CD4-positive, CD25-positive, alpha-beta regulatory T cell (primary cell): ENCODE data around the gene FUOM. TPM values are rescaled to one million over a fixed set of nuclear protein-coding genes. Genes with fewer than 3 reads are reported as not detected.

Experiments used
- ATAC-seq, 2 donors: fragments of 150-1000 bp; cut with Tn5 transposase; one replicate each; pipeline ENCODE4 v1.10.0; 2021; ENCODE audit warnings: low read depth in 2 of 2, moderate number of reproducible peaks in 2 of 2, moderate library complexity in 1 of 2
- DNase-seq, 3 donors: peaks; one replicate each; pipeline versions ENCODE4 v3.0.0 to v3.0.0-alpha.2; 2012 to 2022; ENCODE audit warnings: mixed read lengths in 1 of 3
- H3K27ac ChIP-seq: one replicate; pipeline ENCODE4 v1.7.0; 2013; ENCODE audit warnings: mild to moderate bottlenecking, low read length; ENCODE audit not compliant: insufficient read depth, poor library complexity, severe bottlenecking
- H3K27me3 ChIP-seq: one replicate; pipeline ENCODE4 v1.7.0; 2013; ENCODE audit warnings: low read length; ENCODE audit not compliant: control insufficient read depth, insufficient read depth
- H3K36me3 ChIP-seq: one replicate; pipeline ENCODE4 v1.7.0; 2013; ENCODE audit warnings: mild to moderate bottlenecking, low read length, moderate library complexity; ENCODE audit not compliant: control insufficient read depth, insufficient read depth
- H3K4me1 ChIP-seq: 2 replicates; pipeline ENCODE4 v1.7.0; 2013; ENCODE audit warnings: mild to moderate bottlenecking, low read length; ENCODE audit not compliant: insufficient read depth, control insufficient read depth, poor library complexity, severe bottlenecking
- H3K4me3 ChIP-seq: one replicate; pipeline ENCODE4 v1.7.0; 2013; ENCODE audit warnings: low read depth, mild to moderate bottlenecking, low read length, moderate library complexity
- H3K9me3 ChIP-seq, 2 experiments: 1 replicate in 1 of 2; 2 replicates in 1 of 2; pipeline ENCODE4 v1.7.0; 2013; ENCODE audit warnings: low read length in 2 of 2, mild to moderate bottlenecking in 1 of 2, moderate library complexity in 1 of 2; ENCODE audit not compliant: control insufficient read depth in 2 of 2
- H3K27ac Mint-ChIP-seq, 3 donors: one replicate each; pipeline ENCODE4 v1.8.0; 2020 to 2022; ENCODE audit warnings: mild to moderate bottlenecking in 3 of 3, mixed read lengths in 3 of 3, moderate library complexity in 2 of 3
- H3K27me3 Mint-ChIP-seq: one replicate; pipeline ENCODE4 v1.8.0; 2022; ENCODE audit warnings: mild to moderate bottlenecking, mixed read lengths
- H3K36me3 Mint-ChIP-seq: one replicate; pipeline ENCODE4 v1.8.0; 2020; ENCODE audit warnings: mixed read lengths
- H3K4me1 Mint-ChIP-seq, 4 donors: one replicate each; pipeline ENCODE4 v1.8.0; 2020 to 2022; ENCODE audit warnings: mixed read lengths in 4 of 4, mild to moderate bottlenecking in 1 of 4
- H3K4me3 Mint-ChIP-seq, 4 donors: one replicate each; pipeline ENCODE4 v1.8.0; 2020 to 2022; ENCODE audit warnings: mild to moderate bottlenecking in 4 of 4, mixed read lengths in 4 of 4, moderate library complexity in 3 of 4
- H3K9me3 Mint-ChIP-seq, 7 donors: one replicate each; pipeline ENCODE4 v1.8.0; 2020 to 2022; ENCODE audit warnings: mixed read lengths in 7 of 7, mild to moderate bottlenecking in 3 of 7, moderate library complexity in 2 of 7
- polyA plus RNA-seq, 4 donors: library from polyadenylated mRNA; unstranded; fragments of 300-500 nt; fragmentation: Illumina TruSeq; gene quantifications; one replicate each; pipeline ENCODE4 v1.2.3, GENCODE V29; 2021
- total RNA-seq: library from RNA; stranded (reverse); gene quantifications from one replicate; pipeline ENCODE4 v1.2.3, GENCODE V29; 2022

FUOM gene
- total and polyA plus RNA-seq, 5 donors from 2014 or later: 7.1 to 21.9 (median 17.8) TPM

DNA sequence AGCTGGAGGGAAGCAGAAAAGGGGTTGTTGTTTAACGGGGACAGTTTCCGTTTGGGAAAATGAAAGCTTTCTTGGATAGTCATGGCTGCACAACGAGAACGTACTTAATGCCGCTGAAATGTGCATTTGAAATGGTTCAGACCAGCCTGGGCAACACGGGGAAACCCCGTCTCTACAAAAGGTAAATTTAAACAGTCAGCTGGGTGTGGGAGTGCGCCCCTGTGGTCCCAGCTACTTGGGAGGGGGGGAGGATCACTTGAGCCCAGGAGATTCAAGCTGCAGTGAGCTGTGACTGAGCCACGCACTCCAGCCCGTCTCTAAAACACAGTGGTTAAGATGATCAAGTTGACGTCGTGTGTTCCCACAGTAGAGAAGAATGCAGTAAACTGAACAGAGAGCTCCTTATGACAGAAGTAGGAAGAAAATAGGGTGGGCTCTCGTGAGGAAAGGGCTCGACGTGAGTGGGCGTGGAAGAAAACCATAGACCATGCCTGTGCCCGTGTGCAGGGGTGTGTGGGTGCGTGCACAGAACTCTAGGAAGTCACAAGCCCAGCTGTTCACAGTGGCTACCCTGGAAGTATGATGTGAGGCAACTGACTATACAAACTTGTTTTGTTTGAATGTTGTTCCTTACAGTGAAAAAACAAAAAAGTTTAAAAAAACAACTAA, 4.1 kb upstream of the FUOM start:
- H3K9me3 ChIP-seq: no peaks in the 10 kb centered on the region
- ATAC-seq: no peak
- peak overlapping the region; percentile 42 to 88 (median 87) for H3K27ac Mint-ChIP-seq

GRCh38 chr10:133361227-133361626, 3.4 kb upstream of the FUOM start:
- ATAC-seq (no peak), DNase-seq (no peak)
- peak overlapping the region; percentile 42 to 88 (median 87) for H3K27ac Mint-ChIP-seq
- no peak overlapping the region for H3K27ac ChIP-seq
- H3K4me3 ChIP-seq: peak overlapping the region; percentile 6
- peak overlapping the region; percentile 33 to 69 (median 47) for H3K4me3 Mint-ChIP-seq
- peaks cover 14% of the 10 kb centered on the region for H3K4me1 ChIP-seq
- no peaks in the 10 kb centered on the region for H3K9me3 Mint-ChIP-seq
- H3K36me3 Mint-ChIP-seq: peaks cover 21% of the 10 kb centered on the region
- H3K9me3 ChIP-seq: no peaks in the 10 kb centered on the region
- no peaks in the 10 kb centered on the region for H3K27me3 ChIP-seq
- peaks cover 0 to 19% (median 7%) of the 10 kb centered on the region in 4 donors for H3K4me1 Mint-ChIP-seq
- H3K36me3 ChIP-seq: peaks cover 8% of the 10 kb centered on the region
- no peaks in the 10 kb centered on the region for H3K27me3 Mint-ChIP-seq

More for the DNA sequence above, 4.1 kb upstream of the FUOM start:
- H3K9me3 Mint-ChIP-seq: no peaks in the 10 kb centered on the region
- H3K36me3 Mint-ChIP-seq: peaks cover 21% of the 10 kb centered on the region
- Histone ChIP-seq H3K4me1 (peaks cover 8% of the 10 kb centered on the region), H3K27me3 (no peaks in the 10 kb centered on the region), H3K27ac (peak overlapping the region; percentile 23), H3K4me3 (peak overlapping the region; percentile 6), H3K36me3 (peaks cover 9% of the 10 kb centered on the region)
- H3K4me1 Mint-ChIP-seq: peaks cover 0 to 16% (median 7%) of the 10 kb centered on the region in 4 donors
- no peak for DNase-seq
- no peaks in the 10 kb centered on the region for H3K27me3 Mint-ChIP-seq
- peak overlapping the region; percentile 36 to 69 (median 51) for H3K4me3 Mint-ChIP-seq

GRCh38 chr10:133359972-133360610, 2.3 kb upstream of the FUOM start:
- H3K27ac ChIP-seq: no peak overlapping the region
- no peaks in the 10 kb centered on the region for H3K9me3 ChIP-seq
- H3K9me3 Mint-ChIP-seq: no peaks in the 10 kb centered on the region
- no peak for DNase-seq
- peaks cover 21% of the 10 kb centered on the region for H3K36me3 Mint-ChIP-seq
- peaks cover 18% of the 10 kb centered on the region for H3K4me1 ChIP-seq
- ATAC-seq: no peak
- H3K27me3 ChIP-seq: no peaks in the 10 kb centered on the region
- peaks cover 0 to 22% (median 7%) of the 10 kb centered on the region in 4 donors for H3K4me1 Mint-ChIP-seq
- H3K27me3 Mint-ChIP-seq: no peaks in the 10 kb centered on the region
- peak overlapping the region in 2 of 4 donors; percentile 1 to 2 for H3K4me3 Mint-ChIP-seq
- H3K4me3 ChIP-seq: no peak overlapping the region
- H3K27ac Mint-ChIP-seq: peak overlapping the region in 2 of 3 donors; percentile 39 to 64
- H3K36me3 ChIP-seq: peaks cover 3% of the 10 kb centered on the region

DNA sequence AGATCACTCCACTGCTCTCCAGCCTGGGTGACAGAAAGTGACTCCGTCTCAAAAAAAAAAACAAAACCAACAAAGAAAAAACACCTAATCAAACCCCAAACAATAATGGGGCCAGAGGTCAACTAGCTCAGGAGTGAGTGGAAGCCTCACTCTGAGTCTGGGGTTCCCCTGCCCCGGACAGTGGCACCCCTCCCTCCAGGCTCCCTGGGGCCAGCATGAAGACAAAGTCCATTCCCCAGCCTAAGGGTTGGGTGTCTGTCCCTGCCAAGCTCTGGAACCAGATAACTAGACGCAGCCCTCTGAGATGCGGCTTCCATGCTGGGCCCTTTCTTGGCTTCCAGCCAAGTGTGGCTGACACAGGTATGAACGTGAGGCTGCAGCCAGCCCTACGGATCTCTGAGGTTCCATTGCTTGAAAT, 1.7 kb upstream of the FUOM start:
- H3K4me1 Mint-ChIP-seq: peaks cover 0 to 22% (median 7%) of the 10 kb centered on the region in 4 donors
- peaks cover 18% of the 10 kb centered on the region for H3K4me1 ChIP-seq
- ATAC-seq: no peak
- no peaks in the 10 kb centered on the region for H3K9me3 ChIP-seq
- H3K27me3 Mint-ChIP-seq: no peaks in the 10 kb centered on the region
- no peak overlapping the region for H3K4me3 ChIP-seq
- H3K9me3 Mint-ChIP-seq: no peaks in the 10 kb centered on the region
- no peak overlapping the region for H3K4me3 Mint-ChIP-seq
- peak overlapping the region in 2 of 3 donors; percentile 48 to 64 for H3K27ac Mint-ChIP-seq
- H3K27ac ChIP-seq: no peak overlapping the region
- H3K27me3 ChIP-seq: no peaks in the 10 kb centered on the region
- peaks cover 3% of the 10 kb centered on the region for H3K36me3 ChIP-seq
- DNase-seq: peak in 2 of 3 donors; percentile 15 to 50
- peaks cover 18% of the 10 kb centered on the region for H3K36me3 Mint-ChIP-seq

DNA sequence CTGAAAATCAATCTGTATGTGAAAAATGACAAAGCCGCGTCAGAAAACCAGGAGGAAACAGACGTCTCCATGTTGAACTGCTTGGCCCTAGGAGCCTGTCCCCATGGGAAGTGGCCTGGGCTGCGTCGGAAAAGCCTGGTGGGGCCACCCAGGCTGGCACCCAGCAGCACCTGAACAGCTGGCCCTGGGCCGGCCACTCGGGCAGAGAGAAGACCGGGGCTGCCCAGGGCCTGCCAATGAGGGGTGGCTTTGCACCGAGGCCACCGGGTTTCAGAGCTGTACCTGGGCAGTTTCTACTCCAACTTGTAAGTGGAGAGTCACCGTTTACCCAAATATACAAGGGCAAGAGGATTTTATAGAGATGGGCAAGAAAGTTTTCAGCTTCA, 1.1 kb upstream of the FUOM start:
- Mint-ChIP-seq H3K27me3 (no peaks in the 10 kb centered on the region), H3K36me3 (peaks cover 15% of the 10 kb centered on the region), H3K27ac (no peak overlapping the region), H3K9me3 (no peaks in the 10 kb centered on the region), H3K4me3 (peak overlapping the region in 2 of 4 donors; percentile 48 to 70), H3K4me1 (peaks cover 0 to 22% (median 7%) of the 10 kb centered on the region in 4 donors)
- no peak overlapping the region for H3K27ac ChIP-seq
- ATAC-seq (no peak), DNase-seq (no peak)
- H3K9me3 ChIP-seq: no peaks in the 10 kb centered on the region
- H3K4me3 ChIP-seq: no peak overlapping the region
- H3K36me3 ChIP-seq: peaks cover 3% of the 10 kb centered on the region
- peaks cover 18% of the 10 kb centered on the region for H3K4me1 ChIP-seq
- H3K27me3 ChIP-seq: no peaks in the 10 kb centered on the region

DNA sequence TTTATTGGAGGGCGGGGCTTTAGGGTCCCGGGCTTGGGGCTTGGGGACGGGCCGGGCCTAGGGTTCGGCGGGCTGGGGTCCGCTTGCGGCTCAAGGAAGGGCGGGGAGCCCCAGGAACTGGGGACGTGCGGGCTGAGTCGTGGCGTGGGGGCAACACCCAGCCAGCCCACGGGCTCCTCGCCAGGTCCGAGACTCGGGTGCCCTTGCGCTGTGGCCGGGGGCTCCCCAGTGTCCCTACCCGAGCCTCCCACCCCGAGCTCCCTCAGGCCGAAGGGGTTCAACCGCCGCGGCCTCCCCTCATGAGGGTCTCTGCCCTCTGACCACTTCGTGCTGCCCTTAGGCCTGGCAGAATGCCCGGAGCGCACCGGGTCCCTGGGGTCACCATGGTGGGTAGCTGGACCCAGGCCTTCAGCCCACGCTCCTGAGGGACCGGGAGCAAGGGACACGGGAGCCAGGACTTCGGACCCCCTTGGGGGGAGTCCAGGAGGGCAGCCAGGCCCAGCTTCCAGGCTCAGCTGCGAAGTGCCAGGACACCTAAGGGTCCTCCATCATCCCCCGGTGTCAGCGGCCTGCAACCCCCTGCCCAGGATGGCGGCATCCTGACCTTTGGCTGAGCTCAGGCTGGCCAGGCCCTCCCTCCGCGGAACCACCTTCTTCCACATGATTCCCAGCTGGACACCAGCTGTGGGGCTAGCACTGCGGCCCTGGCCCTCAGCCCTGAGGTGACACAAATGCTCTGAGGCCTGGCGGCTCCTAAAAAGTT, 524 bp upstream of the FUOM start:
- DNase-seq (no peak), ATAC-seq (no peak)
- peaks cover 3% of the 10 kb centered on the region for H3K36me3 ChIP-seq
- H3K27ac ChIP-seq: no peak overlapping the region
- H3K4me1 ChIP-seq: peaks cover 18% of the 10 kb centered on the region
- H3K27me3 ChIP-seq: no peaks in the 10 kb centered on the region
- Mint-ChIP-seq H3K27me3 (no peaks in the 10 kb centered on the region), H3K27ac (no peak overlapping the region), H3K9me3 (no peaks in the 10 kb centered on the region), H3K4me3 (peak overlapping the region in 2 of 4 donors; percentile 46 to 70), H3K36me3 (peaks cover 14% of the 10 kb centered on the region), H3K4me1 (peaks cover 0 to 22% (median 7%) of the 10 kb centered on the region in 4 donors)
- no peaks in the 10 kb centered on the region for H3K9me3 ChIP-seq
- H3K4me3 ChIP-seq: no peak overlapping the region

- Histone ChIP-seq H3K27ac (no peak overlapping the region), H3K36me3 (no peaks in the 10 kb centered on the region), H3K9me3 (no peaks in the 10 kb centered on the region), H3K4me3 (no peak overlapping the region), H3K4me1 (peaks cover 18% of the 10 kb centered on the region), H3K27me3 (no peaks in the 10 kb centered on the region)
- H3K4me3 Mint-ChIP-seq: peak overlapping the region in 3 of 4 donors; percentile 69 to 85 (median 78)
- H3K4me1 Mint-ChIP-seq: peaks cover 0 to 17% (median 6%) of the 10 kb centered on the region in 4 donors
- H3K9me3 Mint-ChIP-seq: no peaks in the 10 kb centered on the region
- peaks cover 4% of the 10 kb centered on the region for H3K36me3 Mint-ChIP-seq
- DNase-seq (no peak), ATAC-seq (no peak)
- H3K27me3 Mint-ChIP-seq: peaks cover 4% of the 10 kb centered on the region
- peak overlapping the region in 2 of 3 donors; percentile 56 to 73 for H3K27ac Mint-ChIP-seq
Measured at GRCh38 chr10:133356549-133357284, 1.1 kb downstream of the FUOM start.
